NCI-H2171 (cell line): ENCODE data around the gene NEURL2.

Experiments used
- DNase-seq: peaks from one replicate; lab custom pipeline; 2025; lab: John Stamatoyannopoulos, UW

Gene NEURL2

GRCh38 chr20:45841407-45842129 is 49.4 kb downstream of the NEURL2 start:
- DNase-seq: no peak

- no peak for DNase-seq
Observed at GRCh38 chr20:45840700-45841198, 50.3 kb downstream of the NEURL2 start.
